ENCODE data around the gene TRABD2B.

The TRABD2B gene

DNA sequence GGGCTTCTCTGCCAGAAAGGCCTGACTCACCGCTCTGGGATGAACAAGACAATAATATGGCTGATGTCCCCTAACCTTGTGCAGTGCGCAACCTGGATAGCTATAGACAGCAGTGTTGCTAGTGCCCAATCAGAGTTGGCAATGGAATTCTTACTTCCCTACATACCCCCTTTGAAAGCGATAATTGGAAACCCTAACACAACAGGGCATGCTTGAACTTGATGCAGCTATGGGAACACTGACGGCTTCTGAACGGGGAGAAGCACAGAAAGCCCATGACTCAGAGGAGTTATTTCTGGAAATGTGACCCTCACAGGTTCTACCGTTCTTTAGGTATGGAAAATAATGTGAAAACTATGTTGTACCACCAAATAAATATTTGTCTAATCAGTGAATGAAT, 200.6 kb downstream of the TRABD2B start:
- no peak for DNase-seq (ENCODE audit: low read depth in 3 of 3)

DNA sequence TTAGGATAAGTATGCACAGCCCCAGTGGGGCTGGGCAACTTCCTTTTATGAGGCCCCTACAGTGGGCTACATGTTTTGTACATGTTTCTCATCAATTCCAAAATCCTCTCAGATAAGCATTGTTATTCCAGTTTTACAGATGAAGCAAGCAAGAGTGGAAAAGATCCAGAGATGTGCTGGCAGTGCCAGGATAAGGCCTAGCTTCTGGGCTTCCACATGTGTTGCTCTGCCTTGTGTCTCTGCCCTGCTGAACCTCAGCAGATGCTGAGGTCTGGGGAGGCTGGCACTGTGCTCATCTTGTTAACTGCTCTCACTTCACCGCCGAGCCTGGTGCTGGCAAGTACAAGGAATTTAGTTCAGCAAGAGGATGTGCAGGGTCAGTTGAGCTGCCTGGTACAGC, 202.1 kb downstream of the TRABD2B start:
- DNase-seq (ENCODE audit: low read depth in 3 of 3), result no peak

GRCh38 chr1:47794530-47794929, 202.7 kb downstream of the TRABD2B start:
- no peak for DNase-seq (ENCODE audit: low read depth in 3 of 3)

- DNase-seq (ENCODE audit: low read depth in 3 of 3), result no peak
These were observed 203.1 kb downstream of the TRABD2B start for GRCh38 chr1:47794081-47794480.

DNA sequence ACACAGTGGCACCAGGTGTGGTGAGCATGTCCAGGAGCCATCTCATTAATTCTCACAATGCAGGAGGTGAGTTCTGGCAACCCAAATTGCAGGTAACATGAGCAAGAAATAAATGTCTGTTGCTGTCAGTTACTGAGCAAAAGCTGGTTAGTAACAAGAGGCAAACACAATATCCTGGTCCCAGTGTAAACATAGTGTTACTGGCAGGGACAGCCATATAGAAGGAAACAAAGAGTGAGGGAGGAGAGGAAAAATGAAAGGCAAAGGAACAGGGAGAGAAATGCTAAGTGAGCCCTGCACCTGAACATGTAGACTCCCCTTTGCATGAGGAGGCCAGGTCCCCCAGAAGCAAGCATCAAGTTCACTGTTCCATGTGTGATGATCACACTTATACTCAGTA, 203.6 kb downstream of the TRABD2B start:
- no peak for DNase-seq (ENCODE audit: low read depth in 3 of 3)

- DNase-seq (ENCODE audit: low read depth in 3 of 3), result no peak
These were observed 204.4 kb downstream of the TRABD2B start for GRCh38 chr1:47792779-47793178.

DNA sequence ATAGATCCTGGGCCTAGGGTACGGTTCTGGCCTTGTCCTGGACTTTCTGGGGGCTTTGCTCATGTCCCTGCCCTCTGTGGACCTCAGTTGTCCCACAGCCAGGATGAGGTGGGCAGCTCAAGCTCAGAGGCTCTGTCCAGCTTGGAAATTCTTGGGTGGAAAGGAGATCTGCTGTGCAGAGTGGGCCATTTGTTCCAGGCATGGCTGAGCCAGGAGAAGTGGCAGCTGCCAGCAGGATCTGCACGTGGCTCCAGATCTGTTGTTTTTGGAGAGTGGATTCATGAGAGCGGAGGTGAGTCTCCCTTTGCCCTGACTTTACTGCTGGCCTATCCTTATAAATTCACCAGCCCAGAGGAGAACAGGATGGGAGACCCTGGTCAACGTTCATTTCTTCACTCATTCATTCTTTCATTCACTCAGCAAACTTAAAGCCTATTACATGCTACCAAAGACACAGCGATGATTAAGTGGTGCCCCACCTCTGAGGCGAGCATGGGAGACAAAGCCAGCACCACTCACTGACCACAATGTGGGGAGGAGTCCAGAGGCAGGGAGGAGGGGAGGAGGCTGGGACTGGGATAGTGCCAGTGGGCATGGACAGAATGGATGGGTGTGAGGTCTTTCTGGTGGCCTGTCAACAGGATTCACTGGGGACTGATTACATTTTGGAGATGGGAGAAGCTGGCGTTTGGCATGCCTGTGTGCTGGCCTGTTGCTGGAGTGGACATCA, 205.1 kb downstream of the TRABD2B start:
- no peak for DNase-seq (ENCODE audit: low read depth in 3 of 3)

DNA sequence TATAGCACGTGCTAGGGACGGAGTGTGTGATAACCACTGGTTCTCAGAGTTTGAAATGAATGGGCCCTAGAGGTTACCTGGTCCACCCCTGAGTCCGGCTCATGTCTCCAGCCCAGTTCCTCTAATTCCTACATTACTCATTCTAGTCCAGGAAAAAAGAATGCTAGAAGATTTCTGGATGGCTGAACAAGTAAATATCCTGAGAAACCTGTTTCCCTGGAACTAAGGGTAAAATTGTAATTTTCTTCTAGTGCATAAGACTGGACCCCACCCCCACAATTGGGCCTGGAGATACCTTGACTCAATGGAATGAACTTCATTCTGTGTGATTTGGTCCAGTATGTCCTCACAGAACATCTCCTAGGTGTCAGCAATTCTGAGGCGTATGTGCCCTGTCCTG, 208.4 kb downstream of the TRABD2B start:
- DNase-seq (ENCODE audit: low read depth in 3 of 3), result no peak

GRCh38 chr1:47787560-47787959, 209.6 kb downstream of the TRABD2B start:
- DNase-seq (ENCODE audit: low read depth in 3 of 3), result no peak

DNA sequence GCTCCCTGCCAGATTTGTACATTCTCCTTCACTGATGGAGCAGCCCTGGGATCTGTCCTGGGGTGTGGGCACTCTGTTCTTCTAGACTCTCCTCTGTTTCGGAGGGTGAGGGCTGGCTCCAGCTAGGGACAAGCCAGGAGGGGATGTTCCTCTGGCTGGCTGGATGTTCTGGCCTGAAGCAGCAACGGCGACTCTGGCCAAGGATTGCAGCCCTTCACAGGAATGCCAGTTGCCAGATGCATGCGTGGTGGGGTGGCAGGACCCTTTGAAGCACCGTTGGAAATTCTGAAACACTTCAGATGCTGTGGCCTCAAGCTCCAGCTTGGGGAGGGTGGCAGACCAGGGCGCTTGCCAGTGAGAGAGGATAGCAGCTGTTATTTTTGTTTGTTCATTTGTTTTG, 210.9 kb downstream of the TRABD2B start:
- no peak for DNase-seq (ENCODE audit: low read depth in 3 of 3)

DNA sequence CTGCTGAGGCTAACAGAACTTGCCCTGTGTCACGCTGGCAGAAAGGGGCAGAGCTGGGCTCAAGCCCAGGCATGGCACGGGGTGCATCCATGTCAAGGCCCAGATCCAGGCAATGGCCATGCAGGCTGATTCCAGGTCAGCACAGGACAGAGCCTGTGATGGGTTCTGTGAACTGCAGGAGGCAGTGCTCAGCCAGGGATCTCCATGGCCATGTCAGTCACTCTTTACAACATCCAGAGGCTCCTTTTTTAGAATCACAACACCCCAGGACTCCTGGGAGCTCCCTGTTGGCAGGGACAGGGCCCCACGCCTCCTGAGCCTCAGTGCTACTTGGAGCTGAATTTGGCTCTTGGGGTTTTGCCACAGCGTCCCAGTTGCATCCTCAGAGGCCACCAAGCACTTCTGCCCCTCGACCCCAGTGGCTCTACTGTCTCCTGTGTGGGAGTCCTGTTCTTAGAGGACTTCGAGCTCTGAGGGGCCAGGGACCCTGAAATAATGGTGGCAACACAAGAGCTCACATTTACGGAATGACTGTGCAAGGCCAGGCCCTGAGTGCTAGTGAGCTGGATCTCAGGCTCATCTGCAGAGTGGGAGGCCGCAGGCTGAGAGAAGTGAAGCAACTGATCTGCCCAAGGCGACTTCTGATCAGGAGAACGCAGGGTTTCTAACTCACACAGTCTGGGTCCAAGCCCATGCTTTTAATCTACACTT, 211.5 kb downstream of the TRABD2B start:
- DNase-seq (ENCODE audit: low read depth in 3 of 3), result no peak

DNA sequence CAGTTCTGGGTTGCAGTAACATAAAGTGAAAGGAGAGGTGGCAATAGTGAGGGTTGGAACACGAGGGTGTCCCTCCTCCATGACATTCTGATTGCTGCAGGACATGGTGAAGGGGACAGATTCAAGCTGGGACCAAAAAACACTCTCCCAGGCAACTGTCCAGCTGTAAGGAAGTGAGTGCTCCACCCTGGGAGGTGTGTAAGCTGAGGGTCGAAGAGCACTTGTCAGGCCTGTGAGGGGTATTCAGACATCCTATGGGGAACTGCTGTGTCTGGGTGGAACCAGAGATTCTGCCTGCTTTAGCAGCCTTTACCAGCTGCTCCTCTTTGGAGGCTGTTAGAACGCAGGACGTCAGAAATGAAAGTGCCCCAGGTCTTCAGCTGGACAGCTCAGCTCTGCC, 212.1 kb downstream of the TRABD2B start:
- DNase-seq (ENCODE audit: low read depth in 3 of 3), result no peak

DNA sequence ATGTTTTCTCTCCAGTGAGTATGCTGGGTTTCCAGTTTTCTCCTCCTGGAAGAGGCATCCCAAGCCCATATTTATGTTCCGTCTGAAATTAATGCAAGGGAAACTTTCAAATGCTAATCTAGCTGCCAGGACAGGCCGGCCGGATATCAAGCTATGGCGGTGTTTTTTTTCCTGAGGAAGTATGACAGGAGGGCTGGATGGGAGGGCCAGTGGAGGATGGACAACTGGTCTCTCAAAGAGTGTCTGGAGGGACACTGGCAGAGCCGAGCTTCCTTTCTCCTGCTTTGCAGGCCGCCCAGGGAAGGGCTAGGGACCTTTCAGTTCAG, 212.7 kb downstream of the TRABD2B start:
- DNase-seq (ENCODE audit: low read depth in 3 of 3), result no peak

DNA sequence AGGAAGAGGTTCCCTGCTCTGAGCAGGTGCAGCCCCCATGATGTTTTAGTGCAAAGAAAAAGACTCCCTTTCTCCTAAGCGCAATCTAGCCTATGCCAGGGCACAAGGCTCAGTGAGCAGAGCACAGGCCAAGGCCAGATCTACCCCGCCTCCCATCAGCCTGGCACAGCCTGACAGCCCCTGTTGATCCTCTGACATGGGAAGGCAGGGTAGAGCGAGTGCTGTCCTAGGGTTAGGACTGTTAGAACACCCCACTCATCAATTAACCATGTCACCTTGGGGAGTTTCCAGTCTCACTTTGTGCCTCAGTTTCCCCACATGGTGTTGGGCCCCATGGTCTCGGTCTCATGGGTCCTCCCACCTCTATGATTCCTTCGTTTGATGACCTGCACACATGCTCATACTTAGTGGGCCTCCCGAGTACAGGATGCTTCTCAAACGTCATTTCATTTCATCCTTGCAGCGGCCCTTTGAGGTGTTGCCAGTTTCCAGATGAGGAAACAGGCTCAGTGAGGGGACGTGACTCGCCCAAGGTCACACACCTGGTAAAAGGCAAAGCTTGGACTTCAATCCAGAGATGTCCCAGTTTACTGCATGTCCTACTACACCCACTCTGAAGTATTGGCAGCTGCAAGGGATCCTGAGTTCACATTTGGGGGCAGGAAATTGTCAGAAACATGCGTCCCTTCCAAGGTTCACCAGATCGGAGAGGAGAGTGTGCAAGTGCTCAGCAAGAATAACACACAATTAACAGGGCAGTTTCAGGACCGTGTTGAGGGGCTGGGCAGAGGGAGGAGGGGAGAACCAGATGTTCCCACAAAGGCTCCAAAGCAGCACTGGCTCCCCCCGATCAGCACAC, 213.3 kb downstream of the TRABD2B start:
- no peak for DNase-seq (ENCODE audit: low read depth in 3 of 3)

DNA sequence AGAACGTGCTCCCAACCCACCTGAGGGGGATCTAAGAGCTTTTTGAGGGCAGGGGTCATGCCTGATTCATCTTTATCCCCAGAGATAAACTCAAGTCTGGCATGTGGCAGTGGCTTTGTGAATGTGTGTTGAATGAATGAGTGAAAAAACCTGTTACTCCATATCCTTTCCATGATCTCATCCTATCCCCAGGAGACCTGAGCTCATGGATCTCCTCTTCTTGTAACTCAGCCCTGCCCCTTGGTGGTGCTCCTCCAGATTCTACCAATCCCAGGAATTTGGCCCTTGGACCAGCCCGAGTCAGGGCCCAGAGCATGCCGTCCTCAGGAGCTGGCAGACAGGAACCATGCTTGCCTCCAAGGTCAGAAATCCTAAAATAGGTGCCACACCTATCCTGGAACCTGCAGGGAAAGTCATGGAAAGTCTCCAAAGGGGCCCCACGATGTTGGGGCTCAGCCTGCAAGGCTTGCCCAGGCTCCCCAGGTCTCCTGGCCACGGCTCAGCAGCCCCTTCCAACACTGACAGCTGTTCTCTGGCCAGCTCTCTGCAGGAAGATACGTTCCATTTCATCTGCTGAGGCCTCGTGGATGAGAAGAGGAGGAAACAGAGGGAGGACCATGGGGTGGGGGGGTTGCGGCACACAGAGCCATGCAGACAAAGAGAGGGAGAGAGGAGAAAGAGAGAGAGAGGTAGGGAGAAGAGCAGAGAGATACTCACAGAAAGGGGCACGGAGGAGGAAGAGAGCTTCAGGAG, 214.6 kb downstream of the TRABD2B start:
- no peak for DNase-seq (ENCODE audit: low read depth in 3 of 3)

GRCh38 chr1:47781171-47781959, 215.8 kb downstream of the TRABD2B start:
- no peak for DNase-seq (ENCODE audit: low read depth in 3 of 3)

DNA sequence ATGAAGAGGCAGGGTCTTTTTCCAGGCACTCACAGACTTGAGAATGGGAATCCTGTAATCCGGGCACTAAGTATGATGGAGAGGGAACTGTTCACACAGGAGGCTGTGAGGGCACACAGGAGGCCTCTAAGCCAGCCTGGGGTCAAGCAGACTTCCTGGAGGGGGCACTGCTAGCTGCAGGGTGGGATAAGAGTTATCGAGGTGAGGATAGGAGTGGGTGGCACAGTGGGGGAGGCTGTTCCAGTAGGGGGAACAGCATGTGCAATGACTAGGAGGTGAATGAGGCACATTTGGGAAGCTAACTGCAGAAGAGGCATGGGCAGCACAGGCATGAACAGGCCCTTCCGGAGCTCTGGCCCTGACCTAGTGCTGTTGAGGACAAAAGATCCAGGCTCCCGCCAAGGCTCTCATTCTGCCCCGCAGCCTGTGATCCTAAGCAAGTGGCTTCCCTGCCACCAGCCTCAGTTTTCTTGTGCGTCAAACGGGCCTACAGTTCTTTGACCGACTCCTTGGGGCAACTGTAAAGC, 216.7 kb downstream of the TRABD2B start:
- no peak for DNase-seq (ENCODE audit: low read depth in 3 of 3)

DNA sequence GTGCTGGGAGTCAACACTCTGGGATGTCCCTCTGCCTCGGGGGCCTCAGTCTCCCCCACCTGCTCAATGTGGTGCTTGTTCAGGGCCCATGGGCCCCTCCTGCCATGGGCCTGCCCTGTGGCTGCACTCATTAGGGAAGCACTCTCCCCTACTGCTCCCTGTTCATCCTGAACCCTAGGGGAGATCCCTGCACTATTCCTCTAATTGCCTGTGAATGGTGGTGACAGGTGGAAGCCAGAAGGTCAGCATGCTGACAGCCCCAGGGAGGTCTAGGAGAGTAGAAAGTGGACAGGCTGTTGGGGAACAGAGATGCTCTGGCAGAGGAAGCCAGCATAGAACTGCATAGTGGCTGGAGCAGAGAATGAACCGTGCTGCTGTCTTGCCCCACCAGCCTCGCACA, 217.6 kb downstream of the TRABD2B start:
- no peak for DNase-seq (ENCODE audit: low read depth in 3 of 3)

DNA sequence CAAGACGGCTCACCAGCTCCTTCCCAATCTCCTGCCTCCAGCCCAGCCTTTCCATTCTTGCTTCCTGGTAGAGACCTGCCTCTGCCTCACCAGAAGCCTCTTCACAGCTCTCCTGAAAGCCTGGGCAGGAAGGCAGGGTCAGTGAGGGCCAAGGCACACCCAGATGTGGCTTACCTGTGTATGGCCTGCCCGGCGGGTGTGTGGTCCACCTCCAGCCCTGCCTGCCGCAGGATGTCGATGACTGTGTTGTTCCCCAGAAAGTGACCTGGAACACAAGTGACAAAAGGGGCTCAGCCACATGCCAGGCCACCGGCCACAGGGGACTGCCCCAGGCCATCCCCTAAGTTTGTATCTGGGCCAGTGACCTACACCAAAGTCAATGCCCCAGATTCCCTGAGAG, 218.9 kb downstream of the TRABD2B start:
- no peak for DNase-seq (ENCODE audit: low read depth in 3 of 3)

DNA sequence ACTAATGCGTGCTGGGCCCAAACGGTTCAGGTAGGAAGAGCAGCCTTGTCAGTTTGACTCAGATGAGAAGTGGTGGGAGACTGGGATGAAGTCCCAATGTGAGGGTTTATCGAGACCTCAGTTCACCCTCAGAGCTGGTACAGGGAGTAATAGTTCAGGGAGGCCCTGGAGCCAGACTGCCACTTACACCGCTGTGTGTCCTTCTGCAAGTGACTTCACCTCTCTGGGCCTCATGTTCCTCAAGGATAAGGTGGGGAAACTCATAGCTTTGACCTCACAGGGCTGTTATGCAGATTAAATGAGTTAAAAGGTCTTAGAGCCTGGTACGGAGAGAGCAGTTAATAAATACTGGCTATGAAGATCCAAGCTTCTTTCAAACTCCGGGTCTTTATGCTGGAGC, 219.9 kb downstream of the TRABD2B start:
- DNase-seq (ENCODE audit: low read depth in 3 of 3), result no peak

DNA sequence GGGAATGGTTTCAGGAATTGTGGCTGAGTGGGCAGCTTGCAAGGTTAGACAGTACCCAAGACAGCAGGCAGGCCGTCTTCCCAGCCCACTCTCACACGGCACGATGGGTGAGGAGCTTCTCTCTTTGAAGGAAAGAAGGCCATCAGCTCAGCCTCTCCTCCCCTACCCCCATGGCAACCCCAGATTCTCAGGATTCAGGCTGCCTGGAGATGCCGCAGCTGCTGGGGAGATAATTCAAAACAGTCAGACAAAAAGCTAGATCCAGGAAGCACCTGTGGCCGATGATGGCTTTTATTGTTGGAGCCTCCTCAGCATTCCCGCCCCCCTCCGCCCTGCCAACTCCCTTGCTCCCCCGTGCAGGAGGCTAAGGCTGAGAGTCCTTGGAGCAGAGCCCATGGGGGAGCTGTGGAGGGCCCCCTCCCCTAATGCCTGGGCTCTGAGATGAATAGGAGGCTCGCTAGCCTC, 220.5 kb downstream of the TRABD2B start:
- no peak for DNase-seq (ENCODE audit: low read depth in 3 of 3)
